H1 (cell line): ENCODE data around the gene MRM2. TPM values are rescaled to one million over a fixed set of nuclear protein-coding genes. Genes with fewer than 3 reads are reported as not detected.

Experiments used
- CHD7 ChIP-seq: fragments of 300-600 bp; sonication (generic); IDR thresholded peaks from 2 replicates; pipeline ENCODE4 v1.7.1; 2012; ENCODE audit warnings: low read length, moderate library complexity, mild to moderate bottlenecking, inconsistent platforms; ENCODE audit not compliant: insufficient replicate concordance
- CREB1 ChIP-seq: IDR thresholded peaks from 2 replicates; pipeline ENCODE4 v1.6.1; 2012; ENCODE audit warnings: inconsistent platforms
- RNF2 ChIP-seq: fragments of 200-900, 300-1000 bp; sonication (generic); IDR thresholded peaks from 2 replicates; pipeline ENCODE4 v1.7.1; 2016; ENCODE audit warnings: borderline replicate concordance, low read depth, mild to moderate bottlenecking, antibody characterized with exemption, low read length; ENCODE audit not compliant: poor library complexity, severe bottlenecking; ENCODE audit errors: missing control alignments
- polyA plus RNA-seq, 7 experiments: library from polyadenylated mRNA; depleted of rRNA in 3 of 7; stranded (reverse) in 5 of 7; unstranded in 2 of 7; fragments of >200 nt in 5 of 7; fragments of 200-250 nt in 2 of 7; gene quantifications; 1 replicate in 5 of 7; 2 replicates in 1 of 7; 4 replicates in 1 of 7; pipeline versions ENCODE4 v1.2.1 to v1.2.3, GENCODE V29; 2011 to 2013; ENCODE audit warnings: missing spikeins in 2 of 7, mixed read lengths in 2 of 7
- total RNA-seq: library from RNA; stranded (reverse); fragmentation: NEBNext Ultra II Directional; extraction: Animal tissue kit (Norgen Biotek cat#: 25700); gene quantifications from 2 replicates; pipeline ENCODE4 v1.2.1, GENCODE V29; 2021

MRM2 gene
- total and polyA plus RNA-seq, 2 of the 8 experiments (the other 6 are each of a cell fraction or from before 2014, with no cell fraction given): 17.2 to 38.6 TPM

- no peak for TF ChIP-seq CHD7
- no peak for TF ChIP-seq CREB1
- no peak for TF ChIP-seq RNF2
Observed at GRCh38 chr7:2211259-2211880, 30.6 kb downstream of the MRM2 start (continued).
